ENCODE measurements around the gene NEB. TPM values are rescaled to one million over a fixed set of nuclear protein-coding genes. Genes with fewer than 3 reads are reported as not detected.

The NEB gene
- total and polyA plus RNA-seq, 2 of the 4 experiments (the other 2 are of a cell fraction) = under 0.01 TPM; not detected in 1

DNA sequence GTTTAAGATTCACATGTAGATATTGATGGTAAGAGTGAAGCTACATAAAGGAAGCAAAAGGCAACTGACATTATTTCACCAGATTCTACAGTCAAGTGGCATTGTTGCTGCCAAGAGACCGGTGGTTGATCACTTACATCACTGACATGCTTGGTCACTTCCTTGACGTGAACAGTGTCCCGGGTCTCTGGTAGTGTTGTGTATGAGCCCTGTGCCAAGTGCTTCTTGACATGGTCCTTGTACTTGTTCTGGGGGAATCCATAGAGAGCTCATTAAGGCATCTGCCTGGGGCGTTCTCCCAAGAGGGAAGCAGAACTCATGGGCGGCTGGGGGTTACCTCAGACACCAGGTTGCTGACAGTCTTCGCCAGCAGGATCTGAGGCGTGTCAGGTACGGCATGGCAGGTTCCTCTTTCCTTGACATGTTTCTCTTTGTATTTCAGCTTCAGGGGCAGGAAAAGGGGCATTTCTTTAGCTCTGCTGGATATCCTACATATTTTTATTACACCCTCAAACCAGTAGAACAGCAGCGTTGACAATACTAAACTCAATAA, 208.4 kb downstream of the NEB start:
- Histone ChIP-seq H3K9me3 (ENCODE audit: control insufficient read depth, insufficient read depth, low read length) (no peaks in the 10 kb centered on the region), H2BK120ac (ENCODE audit: low read depth, low read length) (no peak overlapping the region), H3K36me3 (ENCODE audit: control insufficient read depth, insufficient read depth, low read length) (no peaks in the 10 kb centered on the region), H4K8ac (ENCODE audit: low read depth in 2 of 2, low read length in 2 of 2) (no peak overlapping the region), H2AFZ (replicated peaks; ENCODE audit: low read length, poor library complexity) (no peak overlapping the region), H2BK20ac (ENCODE audit: low read depth, low read length) (no peak overlapping the region), H2AK9ac (replicated peaks; ENCODE audit: low read depth, low read length, poor library complexity) (no peak overlapping the region), H2AK5ac (ENCODE audit: low read depth, low read length) (no peak overlapping the region), H2BK5ac (ENCODE audit: low read depth, low read length, poor library complexity, severe bottlenecking) (no peak overlapping the region), H3K56ac (ENCODE audit: extremely low read depth, insufficient read depth, low read length) (no peak overlapping the region), H3K14ac (replicated peaks; ENCODE audit: low read depth, low read length) (no peak overlapping the region), H4K20me1 (ENCODE audit: insufficient read depth, low read length) (no peaks in the 10 kb centered on the region), H3K18ac (ENCODE audit: low read depth, low read length) (no peak overlapping the region), H4K5ac (ENCODE audit: low read depth, low read length) (no peak overlapping the region), H3K27me3 (ENCODE audit: control insufficient read depth, insufficient read depth, low read length) (no peaks in the 10 kb centered on the region), H3K4me2 (ENCODE audit: low read depth, low read length) (no peak overlapping the region), H3K9ac (ENCODE audit: low read depth, low read length) (no peak overlapping the region), H3K4me1 (ENCODE audit: control insufficient read depth, insufficient read depth, low read length) (no peaks in the 10 kb centered on the region), H4K91ac (ENCODE audit: insufficient read depth, low read depth, low read length) (no peak overlapping the region), H3K4me3 (ENCODE audit: insufficient read depth, low read depth, low read length) (no peak overlapping the region), H2BK15ac (ENCODE audit: low read depth, low read length) (no peak overlapping the region), H3K9me1 (ENCODE audit: insufficient read depth, low read length) (no peaks in the 10 kb centered on the region), H3K4ac (ENCODE audit: low read depth, low read length) (no peak overlapping the region), H3K23ac (ENCODE audit: low read depth, low read length) (no peak overlapping the region), H3K27ac (ENCODE audit: insufficient read depth, low read length) (no peak overlapping the region), H3K79me1 (ENCODE audit: low read depth in 1 of 2, low read length in 2 of 2) (no peaks in the 10 kb centered on the region)
- ATAC-seq (ENCODE audit: low read depth) = no peak
- no peak for DNase-seq
- POLR2A ChIA-PET (ENCODE audit: unreplicated experiment) = no interaction called here
- dilution Hi-C loops (cut with HindIII; ENCODE audit: low sequenced_read_pairs, unreplicated experiment) (no loop called here), intact Hi-C loops (cut with micrococcal nuclease) (no loop called here), in situ Hi-C loops (cut with MboI; ENCODE audit: low sequenced_read_pairs) (no loop called here)
- BruUV-seq (replicated peaks) = no TSS peak
- TF ChIP-seq MAFK (IDR thresholded peaks at IDR 0.05; ENCODE audit: low read depth, low read length) = no peak
- no peak for TF ChIP-seq RCOR1 (IDR thresholded peaks at IDR 0.05; ENCODE audit: insufficient replicate concordance, low read length)
- no peak for TF ChIP-seq USF2 (IDR thresholded peaks at IDR 0.05; ENCODE audit: low read depth, low read length)
- no peak for TF ChIP-seq ELK1 (IDR thresholded peaks at IDR 0.05; ENCODE audit: borderline replicate concordance, low read depth, low read length)
- TF ChIP-seq CHD1 (IDR thresholded peaks at IDR 0.05; ENCODE audit: low read depth, low read length) = no peak
- TF ChIP-seq RFX5 (IDR thresholded peaks at IDR 0.05; ENCODE audit: low read depth, low read length) = no peak
- no peak for TF ChIP-seq FOS (IDR thresholded peaks at IDR 0.05; ENCODE audit: low read depth, low read length)
- no peak for TF ChIP-seq RAD21 (IDR thresholded peaks at IDR 0.05; ENCODE audit: low read length)
- no peak for TF ChIP-seq MXI1 (IDR thresholded peaks at IDR 0.05; ENCODE audit: borderline replicate concordance, low read depth, low read length)
- TF ChIP-seq BHLHE40 (IDR thresholded peaks at IDR 0.05; ENCODE audit: low read depth, low read length) = no peak
- TF ChIP-seq SMC3 (IDR thresholded peaks at IDR 0.05; ENCODE audit: low read depth, low read length) = no peak
- no peak for TF ChIP-seq CEBPB (IDR thresholded peaks at IDR 0.05; ENCODE audit: low read depth, low read length)
- TF ChIP-seq NFE2L2 (IDR thresholded peaks at IDR 0.05; ENCODE audit: low read depth, low read length) = no peak
- TF ChIP-seq MAZ (IDR thresholded peaks at IDR 0.05; ENCODE audit: borderline replicate concordance, low read depth, low read length) = no peak
- no peak for TF ChIP-seq POLR2A (IDR thresholded peaks at IDR 0.05; ENCODE audit: low read depth, low read length)
- TF ChIP-seq, protein P1, sequence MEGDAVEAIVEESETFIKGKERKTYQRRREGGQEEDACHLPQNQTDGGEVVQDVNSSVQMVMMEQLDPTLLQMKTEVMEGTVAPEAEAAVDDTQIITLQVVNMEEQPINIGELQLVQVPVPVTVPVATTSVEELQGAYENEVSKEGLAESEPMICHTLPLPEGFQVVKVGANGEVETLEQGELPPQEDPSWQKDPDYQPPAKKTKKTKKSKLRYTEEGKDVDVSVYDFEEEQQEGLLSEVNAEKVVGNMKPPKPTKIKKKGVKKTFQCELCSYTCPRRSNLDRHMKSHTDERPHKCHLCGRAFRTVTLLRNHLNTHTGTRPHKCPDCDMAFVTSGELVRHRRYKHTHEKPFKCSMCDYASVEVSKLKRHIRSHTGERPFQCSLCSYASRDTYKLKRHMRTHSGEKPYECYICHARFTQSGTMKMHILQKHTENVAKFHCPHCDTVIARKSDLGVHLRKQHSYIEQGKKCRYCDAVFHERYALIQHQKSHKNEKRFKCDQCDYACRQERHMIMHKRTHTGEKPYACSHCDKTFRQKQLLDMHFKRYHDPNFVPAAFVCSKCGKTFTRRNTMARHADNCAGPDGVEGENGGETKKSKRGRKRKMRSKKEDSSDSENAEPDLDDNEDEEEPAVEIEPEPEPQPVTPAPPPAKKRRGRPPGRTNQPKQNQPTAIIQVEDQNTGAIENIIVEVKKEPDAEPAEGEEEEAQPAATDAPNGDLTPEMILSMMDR (conservative IDR thresholded peaks at IDR 0.05; ENCODE audit: low read depth, low read length) = no peak
- CTCF ChIA-PET = no interaction called here
- 75% methylated on average over 1 of the region's 9 CpGs; no CpG with 5 or more reads in 1 of the 2 experiments for WGBS, 2 experiments (ENCODE audit: extremely low coverage in 2 of 2, insufficient read length in 1 of 2)

Measured in IMR-90 (cell line).